ENCODE data around the gene ZBTB5. TPM values are rescaled to one million over a fixed set of nuclear protein-coding genes. Genes with fewer than 3 reads are reported as not detected.

ZBTB5 gene
- total and polyA plus RNA-seq, 2 of the 13 experiments (the other 11 are each of a cell fraction or from before 2014, with no cell fraction given) = 12.5 to 20.5 TPM

- TF ChIP-seq THAP7 (CRISPR knock-in tag; IDR thresholded peaks at IDR 0.05) (0 out of 2 replicates have a peak, but pooled peaks have one; percentile 42), RNF2 (conservative IDR thresholded peaks at IDR 0.05; ENCODE audit: low read depth) (0 out of 2 replicates have a peak, but pooled peaks have one; percentile 30), ZNF441 (CRISPR knock-in tag; IDR thresholded peaks at IDR 0.05; ENCODE audit: borderline replicate concordance) (peak; percentile 33; the same call in 1 of the 2 replicates), ZFX (CRISPR knock-in tag; IDR thresholded peaks at IDR 0.05; ENCODE audit: low read depth) (peak; percentile 90), KLF11 (CRISPR knock-in tag; IDR thresholded peaks at IDR 0.05) (no peak), NFATC3 (CRISPR knock-in tag; IDR thresholded peaks at IDR 0.05) (no peak), HNRNPH1 (optimal IDR thresholded peaks at IDR 0.05; ENCODE audit: low read depth, low read length) (no peak), CSRNP1 (CRISPR knock-in tag; IDR thresholded peaks at IDR 0.05) (0 out of 2 replicates have a peak, but pooled peaks have one; percentile 43), ZNF597 (CRISPR knock-in tag; IDR thresholded peaks at IDR 0.05) (no peak), ZNF350 (CRISPR knock-in tag; IDR thresholded peaks at IDR 0.05; ENCODE audit: borderline replicate concordance, low read depth) (no peak), ZNF513 (CRISPR knock-in tag; conservative IDR thresholded peaks at IDR 0.05) (no peak), HOMEZ (CRISPR knock-in tag; IDR thresholded peaks at IDR 0.05; ENCODE audit: low read depth) (0 out of 2 replicates have a peak, but pooled peaks have one; percentile 29), PRPF4 (IDR thresholded peaks at IDR 0.05; ENCODE audit: low read depth, low read length, poor library complexity, severe bottlenecking) (no peak), TGIF2 (CRISPR knock-in tag; IDR thresholded peaks at IDR 0.05) (peak; percentile 69; the same call in 1 of the 2 replicates), MIER3 (CRISPR knock-in tag; IDR thresholded peaks at IDR 0.05; ENCODE audit: borderline replicate concordance) (no peak), SP1 (IDR thresholded peaks at IDR 0.05) (peak; percentile 75; the same call in 1 of the 2 replicates), SP1 (CRISPR knock-in tag; IDR thresholded peaks at IDR 0.05) (peak; percentile 98), IRF1 (CRISPR knock-in tag; IDR thresholded peaks at IDR 0.05; ENCODE audit: low read depth) (no peak), NR2C2 (CRISPR knock-in tag; IDR thresholded peaks at IDR 0.05; ENCODE audit: borderline replicate concordance) (peak; percentile 55; the same call in 1 of the 2 replicates)
Measured at GRCh38 chr9:37485389-37486255, 20.4 kb upstream of the ZBTB5 start, which contains the start of gene POLR1E (continued).

All from HepG2 (cell line).